OCI-LY7 (cell line): ENCODE measurements around the gene FUBP3. TPM values are rescaled to one million over a fixed set of nuclear protein-coding genes. Genes with fewer than 3 reads are reported as not detected.

Experiments used
- BruUV-seq: library from RNA; stranded (reverse); fragments of 400-500 nt; replicated peaks from 2 replicates; lab custom pipeline; 2021; lab: Mats Ljungman, UMichigan
- CTCF ChIA-PET: fragments of 300-600 bp; sonication (Branson Sonifier 250); formaldehyde crosslinking; loops from one replicate; lab custom pipeline; 2022; ENCODE audit warnings: antibody characterized with exemption; ENCODE audit not compliant: unreplicated experiment; lab: Charles Lee
- POLR2A ChIA-PET: fragments of 300-600 bp; sonication (Branson Sonifier 250); formaldehyde crosslinking; loops from one replicate; lab custom pipeline; 2022; ENCODE audit warnings: antibody characterized with exemption; lab: Charles Lee
- DNase-seq: peaks from one replicate; pipeline ENCODE4 v3.0.0-alpha.2; 2015; ENCODE audit warnings: low spot score
- H2AFZ ChIP-seq: fragments of 200-600 bp; sonication (generic), shearing (Covaris generic); 2 replicates; pipeline ENCODE4 v1.6.1; 2014; ENCODE audit warnings: mild to moderate bottlenecking, antibody characterized with exemption, low read length, moderate library complexity
- H3K27ac ChIP-seq: fragments of 200-600 bp; sonication (generic); 2 replicates; pipeline ENCODE4 v1.5.1; 2014; ENCODE audit warnings: mixed run types, low read depth, mild to moderate bottlenecking, moderate library complexity, low read length, inconsistent platforms; ENCODE audit not compliant: poor library complexity, severe bottlenecking
- H3K36me3 ChIP-seq: fragments of 200-600 bp; sonication (generic); 2 replicates; pipeline ENCODE4 v1.6.1; 2014; ENCODE audit warnings: mild to moderate bottlenecking, antibody characterized with exemption, low read length, moderate library complexity, mixed read lengths; ENCODE audit not compliant: insufficient read depth
- H3K4me1 ChIP-seq: fragments of 200-600 bp; sonication (generic); 2 replicates; pipeline ENCODE4 v1.5.1; 2014; ENCODE audit warnings: mild to moderate bottlenecking, low read length; ENCODE audit not compliant: insufficient read depth, poor library complexity, severe bottlenecking
- H3K4me2 ChIP-seq: fragments of 200-600 bp; sonication (generic); 2 replicates; pipeline ENCODE4 v1.6.1; 2014; ENCODE audit warnings: mild to moderate bottlenecking, low read length
- H3K4me3 ChIP-seq: fragments of 200-600 bp; sonication (generic); 2 replicates; pipeline ENCODE4 v1.5.1; 2014; ENCODE audit warnings: mild to moderate bottlenecking, low read depth, low read length; ENCODE audit not compliant: poor library complexity, severe bottlenecking
- H3K79me2 ChIP-seq: fragments of 200-600 bp; sonication (generic); 2 replicates; pipeline ENCODE4 v1.6.1; 2016; ENCODE audit warnings: low read depth, mild to moderate bottlenecking, low read length, moderate library complexity, mixed read lengths; ENCODE audit not compliant: insufficient read depth
- H3K9me2 ChIP-seq: fragments of 200-600 bp; sonication (generic); 2 replicates; pipeline ENCODE4 v1.6.1; 2016; ENCODE audit warnings: mild to moderate bottlenecking, low read length, mixed read lengths; ENCODE audit not compliant: insufficient read depth
- H3K9me3 ChIP-seq: fragments of 200-600 bp; sonication (generic); 2 replicates; pipeline ENCODE4 v1.6.1; 2014; ENCODE audit warnings: mild to moderate bottlenecking, mixed run types, low read length, mixed read lengths
- H4K20me1 ChIP-seq: fragments of 200-600 bp; sonication (generic); 2 replicates; pipeline ENCODE4 v1.6.1; 2014; ENCODE audit warnings: mild to moderate bottlenecking, antibody characterized with exemption, low read length, moderate library complexity, mixed read lengths; ENCODE audit not compliant: insufficient read depth
- EZH2phosphoT487 ChIP-seq: fragments of 200-600 bp; sonication (generic); IDR thresholded peaks from 2 replicates; pipeline ENCODE4 v1.6.1; 2018; ENCODE audit warnings: low read depth, borderline replicate concordance, mild to moderate bottlenecking, mixed run types, antibody characterized with exemption, low read length, moderate library complexity, mixed read lengths
- intact Hi-C: fragments of 100-400 bp; cut with micrococcal nuclease; formaldehyde crosslinking; loops from one replicate; pipeline ENCODE4 v1.10.0; 2022; ENCODE audit not compliant: unreplicated experiment
- total RNA-seq, 2 experiments: library from RNA; depleted of rRNA in 1 of 2; stranded (reverse); fragments of >200 nt in 1 of 2; shearing (Covaris generic) in 1 of 2; gene quantifications; 2 replicates each; pipeline ENCODE4 v1.2.3, GENCODE V29; 2014 to 2022
- TF ChIP-seq, protein P1 (sequence below): fragments of 200-600 bp; sonication (generic); conservative IDR thresholded peaks from 2 replicates; pipeline ENCODE4 v1.5.1; 2014; ENCODE audit warnings: mild to moderate bottlenecking, antibody characterized with exemption, low read length, moderate library complexity, mixed read lengths

FUBP3 gene
- total RNA-seq, 2 experiments from 2014 or later = 62.3 to 78.3 TPM

DNA sequence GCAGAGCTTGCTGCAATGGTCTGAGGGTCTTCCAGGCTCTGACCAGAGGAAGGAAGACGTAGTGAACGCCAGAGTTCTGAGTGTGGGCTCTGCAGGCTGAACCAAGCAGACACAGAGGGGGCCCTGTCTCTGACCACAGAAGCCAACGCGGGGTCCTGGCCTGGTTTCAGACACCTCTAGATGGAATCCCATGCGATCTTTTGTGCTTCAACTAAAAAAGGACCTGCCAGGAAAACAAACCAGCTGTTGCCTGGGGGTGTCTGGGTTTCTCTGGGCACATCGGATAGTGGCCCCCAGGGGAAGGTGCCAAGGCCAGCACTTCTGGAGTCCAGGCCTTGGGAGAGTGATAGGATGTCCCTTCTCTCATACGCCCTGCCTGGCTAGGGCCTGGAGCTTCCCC is 97.9 kb downstream of the FUBP3 start:
- Histone ChIP-seq H3K4me2 (no peak overlapping the region), H4K20me1 (no peaks in the 10 kb centered on the region), H3K79me2 (no peaks in the 10 kb centered on the region), H3K9me2 (no peaks in the 10 kb centered on the region), H3K9me3 (no peaks in the 10 kb centered on the region), H2AFZ (no peak overlapping the region), H3K27ac (no peak overlapping the region), H3K36me3 (no peaks in the 10 kb centered on the region), H3K4me3 (no peak overlapping the region), H3K4me1 (peaks cover 7% of the 10 kb centered on the region)
- no TSS peak for BruUV-seq
- POLR2A ChIA-PET = no interaction called here
- no peak for DNase-seq
- TF ChIP-seq, protein P1, sequence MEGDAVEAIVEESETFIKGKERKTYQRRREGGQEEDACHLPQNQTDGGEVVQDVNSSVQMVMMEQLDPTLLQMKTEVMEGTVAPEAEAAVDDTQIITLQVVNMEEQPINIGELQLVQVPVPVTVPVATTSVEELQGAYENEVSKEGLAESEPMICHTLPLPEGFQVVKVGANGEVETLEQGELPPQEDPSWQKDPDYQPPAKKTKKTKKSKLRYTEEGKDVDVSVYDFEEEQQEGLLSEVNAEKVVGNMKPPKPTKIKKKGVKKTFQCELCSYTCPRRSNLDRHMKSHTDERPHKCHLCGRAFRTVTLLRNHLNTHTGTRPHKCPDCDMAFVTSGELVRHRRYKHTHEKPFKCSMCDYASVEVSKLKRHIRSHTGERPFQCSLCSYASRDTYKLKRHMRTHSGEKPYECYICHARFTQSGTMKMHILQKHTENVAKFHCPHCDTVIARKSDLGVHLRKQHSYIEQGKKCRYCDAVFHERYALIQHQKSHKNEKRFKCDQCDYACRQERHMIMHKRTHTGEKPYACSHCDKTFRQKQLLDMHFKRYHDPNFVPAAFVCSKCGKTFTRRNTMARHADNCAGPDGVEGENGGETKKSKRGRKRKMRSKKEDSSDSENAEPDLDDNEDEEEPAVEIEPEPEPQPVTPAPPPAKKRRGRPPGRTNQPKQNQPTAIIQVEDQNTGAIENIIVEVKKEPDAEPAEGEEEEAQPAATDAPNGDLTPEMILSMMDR = no peak
- TF ChIP-seq EZH2phosphoT487 = no peak
- CTCF ChIA-PET = no interaction called here
- intact Hi-C loops = no loop called here

DNA sequence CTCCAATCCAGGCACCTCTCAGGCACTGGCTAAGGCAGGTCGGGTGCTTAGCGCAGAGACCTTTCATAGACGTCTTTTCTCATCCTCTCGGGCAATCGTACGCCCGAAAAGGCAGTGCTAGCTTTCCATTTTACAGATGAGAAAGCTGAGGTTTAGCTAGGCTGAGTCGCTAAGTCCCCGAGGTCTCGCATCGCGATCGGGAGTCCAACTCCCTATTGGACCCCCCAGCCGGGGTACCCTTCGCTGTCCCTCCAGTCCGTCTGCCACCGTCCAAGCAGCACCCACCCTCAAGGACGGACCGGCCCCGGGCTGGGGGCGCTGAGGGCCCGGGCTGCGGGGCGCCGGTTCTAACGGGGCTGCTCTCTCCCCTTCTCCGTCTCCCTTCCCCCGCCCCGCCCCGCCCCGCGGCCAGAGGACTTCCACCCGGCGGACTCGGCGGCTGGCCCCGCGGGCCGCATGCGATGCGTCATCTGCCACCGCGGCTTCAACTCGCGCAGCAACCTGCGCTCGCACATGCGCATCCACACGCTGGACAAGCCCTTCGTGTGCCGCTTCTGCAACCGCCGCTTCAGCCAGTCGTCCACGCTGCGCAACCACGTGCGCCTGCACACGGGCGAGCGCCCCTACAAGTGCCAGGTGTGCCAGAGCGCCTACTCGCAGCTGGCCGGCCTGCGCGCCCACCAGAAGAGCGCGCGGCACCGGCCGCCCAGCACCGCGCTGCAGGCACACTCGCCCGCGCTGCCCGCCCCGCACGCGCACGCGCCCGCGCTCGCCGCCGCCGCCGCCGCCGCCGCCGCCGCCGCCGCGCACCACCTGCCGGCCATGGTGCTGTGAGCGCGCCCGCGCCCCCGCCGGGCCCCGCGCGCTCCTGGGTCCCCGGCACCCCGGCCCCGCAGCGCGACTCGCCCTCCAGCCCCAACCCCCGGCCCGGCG is 101.7 kb downstream of the FUBP3 start:
- H4K20me1 ChIP-seq = no peaks in the 10 kb centered on the region
- ChIA-PET POLR2A (no interaction called here), CTCF (no interaction called here)
- H3K4me3 ChIP-seq = peak overlapping the region; percentile 72
- H3K4me2 ChIP-seq = peak overlapping the region; percentile 93
- H3K27ac ChIP-seq = no peak overlapping the region
- H3K36me3 ChIP-seq = no peaks in the 10 kb centered on the region
- H3K79me2 ChIP-seq = no peaks in the 10 kb centered on the region
- TF ChIP-seq, protein P1 = no peak
- no peak for TF ChIP-seq EZH2phosphoT487
- intact Hi-C loops = no loop called here
- no TSS peak for BruUV-seq
- no peaks in the 10 kb centered on the region for H3K9me3 ChIP-seq
- no peaks in the 10 kb centered on the region for H3K9me2 ChIP-seq
- H2AFZ ChIP-seq = peak overlapping the region; percentile 77; the same call in 1 of the 2 replicates
- peaks cover 9% of the 10 kb centered on the region for H3K4me1 ChIP-seq
- DNase-seq = peak; percentile 25
